Measurements from ENCODE around the gene GJB4.
A peak's percentile ranks its signal among the peaks of the same experiment; 100 is the strongest.
"Not testable (repeated sequence)": the region's sequence is repeated elsewhere in the genome, so short reads cannot be mapped to it uniquely, and the experiment has no call there.

GJB4 gene

GRCh38 chr1:34757386-34757785, 2.2 kb upstream of the GJB4 start:
- DNase-seq (ENCODE audit: insufficient read length, low spot score) (no peak), FAIRE-seq (no peak)
- no peak for TF ChIP-seq POLR2A (IDR thresholded peaks at IDR 0.05; ENCODE audit: low read depth, low read length)

- DNase-seq (ENCODE audit: insufficient read length, low spot score) (no peak), FAIRE-seq (no peak)
- no peak for TF ChIP-seq POLR2A (IDR thresholded peaks at IDR 0.05; ENCODE audit: low read depth, low read length)
Observed at GRCh38 chr1:34758751-34759150, 789 bp upstream of the GJB4 start.

GRCh38 chr1:34761176-34761761, 1.7 kb downstream of the GJB4 start:
- no peak for TF ChIP-seq POLR2A (IDR thresholded peaks at IDR 0.05; ENCODE audit: low read depth, low read length)
- FAIRE-seq: no peak

GRCh38 chr1:34761776-34762307, 2.3 kb downstream of the GJB4 start:
- no peak for TF ChIP-seq POLR2A (IDR thresholded peaks at IDR 0.05; ENCODE audit: low read depth, low read length)
- DNase-seq (ENCODE audit: insufficient read length, low spot score) (no peak), FAIRE-seq (no peak)

More at GRCh38 chr1:34761176-34761761, 1.7 kb downstream of the GJB4 start:
- no peak for DNase-seq (ENCODE audit: insufficient read length, low spot score)

- no peak for TF ChIP-seq POLR2A (IDR thresholded peaks at IDR 0.05; ENCODE audit: low read depth, low read length)
- DNase-seq (ENCODE audit: insufficient read length, low spot score): peak; percentile 44
- FAIRE-seq: no peak
Observed at GRCh38 chr1:34762474-34763141, 3.1 kb downstream of the GJB4 start.

- FAIRE-seq (peak; percentile 43), DNase-seq (ENCODE audit: insufficient read length, low spot score) (peak; percentile 80)
- no peak for TF ChIP-seq POLR2A (IDR thresholded peaks at IDR 0.05; ENCODE audit: low read depth, low read length)
Observed at GRCh38 chr1:34763142-34763781, 3.7 kb downstream of the GJB4 start.

GRCh38 chr1:34768856-34769255, 9.3 kb downstream of the GJB4 start:
- no peak for FAIRE-seq
- TF ChIP-seq POLR2A (IDR thresholded peaks at IDR 0.05; ENCODE audit: low read depth, low read length): no peak
- no peak for DNase-seq (ENCODE audit: insufficient read length, low spot score)

- no peak for DNase-seq (ENCODE audit: insufficient read length, low spot score)
- FAIRE-seq: no peak
- no peak for TF ChIP-seq POLR2A (IDR thresholded peaks at IDR 0.05; ENCODE audit: low read depth, low read length)
Observed at GRCh38 chr1:34770891-34771504, 11.5 kb downstream of the GJB4 start.

GRCh38 chr1:34771573-34772371, 12.2 kb downstream of the GJB4 start:
- no peak for TF ChIP-seq POLR2A (IDR thresholded peaks at IDR 0.05; ENCODE audit: low read depth, low read length)
- FAIRE-seq: no peak
- no peak for DNase-seq (ENCODE audit: insufficient read length, low spot score)

- DNase-seq (ENCODE audit: insufficient read length, low spot score); FAIRE-seq: not testable (repeated sequence)
Observed at GRCh38 chr1:34773114-34773513, 13.6 kb downstream of the GJB4 start.

- FAIRE-seq: no peak
- no peak for TF ChIP-seq POLR2A (IDR thresholded peaks at IDR 0.05; ENCODE audit: low read depth, low read length)
Observed at GRCh38 chr1:34774957-34775356, 15.4 kb downstream of the GJB4 start.

GRCh38 chr1:34776911-34777310, 17.4 kb downstream of the GJB4 start:
- DNase-seq (ENCODE audit: insufficient read length, low spot score) (no peak), FAIRE-seq (no peak)
- TF ChIP-seq POLR2A (IDR thresholded peaks at IDR 0.05; ENCODE audit: low read depth, low read length): no peak

More at GRCh38 chr1:34774957-34775356, 15.4 kb downstream of the GJB4 start:
- no peak for DNase-seq (ENCODE audit: insufficient read length, low spot score)

- no peak for DNase-seq (ENCODE audit: insufficient read length, low spot score)
- FAIRE-seq: no peak
- TF ChIP-seq POLR2A (IDR thresholded peaks at IDR 0.05; ENCODE audit: low read depth, low read length): no peak
Observed at GRCh38 chr1:34777519-34778321, 18.2 kb downstream of the GJB4 start.
